GM19452 (cell line): ENCODE data around the gene ELOVL3.
"Not testable (repeated sequence)": the region's sequence is repeated elsewhere in the genome, so short reads cannot be mapped to it uniquely, and the experiment has no call there.

ENCODE experiments used
- ATAC-seq: cut with Tn5 transposase; IDR thresholded peaks from one replicate; pipeline ENCODE4 v1.9.1; 2021; ENCODE audit not compliant: unreplicated experiment

Gene ELOVL3

GRCh38 chr10:102247734-102248133 is 21.6 kb downstream of the ELOVL3 start:
- ATAC-seq, result no peak

- not testable (repeated sequence) for ATAC-seq
These were observed 26.4 kb downstream of the ELOVL3 start for GRCh38 chr10:102252508-102252907.

- ATAC-seq, result no peak
These were observed 28.3 kb downstream of the ELOVL3 start for GRCh38 chr10:102254426-102254825.

GRCh38 chr10:102255404-102255803 is 29.3 kb downstream of the ELOVL3 start:
- no peak for ATAC-seq

- ATAC-seq, result no peak
These were observed 35.1 kb downstream of the ELOVL3 start for GRCh38 chr10:102261196-102261595.

- ATAC-seq, result no peak
These were observed 35.7 kb downstream of the ELOVL3 start for GRCh38 chr10:102261842-102262241.

- no peak for ATAC-seq
These were observed 36.8 kb downstream of the ELOVL3 start for GRCh38 chr10:102262744-102263370.

- no peak for ATAC-seq
These were observed 38.3 kb downstream of the ELOVL3 start for GRCh38 chr10:102264371-102264770.

GRCh38 chr10:102266670-102267069 is 40.6 kb downstream of the ELOVL3 start:
- no peak for ATAC-seq

- no peak for ATAC-seq
These were observed 41.6 kb downstream of the ELOVL3 start for GRCh38 chr10:102267748-102268147.

GRCh38 chr10:102268375-102268888 is 42.3 kb downstream of the ELOVL3 start:
- ATAC-seq, result no peak

GRCh38 chr10:102269017-102269416 is 42.9 kb downstream of the ELOVL3 start:
- no peak for ATAC-seq

GRCh38 chr10:102274062-102274461 is 48.0 kb downstream of the ELOVL3 start:
- no peak for ATAC-seq

- no peak for ATAC-seq
These were observed 49.2 kb downstream of the ELOVL3 start for GRCh38 chr10:102275343-102275742.

- no peak for ATAC-seq
These were observed 53.0 kb downstream of the ELOVL3 start for GRCh38 chr10:102279104-102279503.
